GM10847 (cell line): ENCODE measurements around the gene SLC31A2.
A peak's percentile ranks its signal among the peaks of the same experiment; 100 is the strongest.

ENCODE experiments used
- POLR2A ChIP-seq: IDR thresholded peaks from 2 replicates; pipeline ENCODE4 v1.6.1; 2011; ENCODE audit not compliant: insufficient read length; ENCODE audit errors: extremely low read depth

Gene SLC31A2

GRCh38 chr9:113150670-113151611 is at the start of gene SLC31A2:
Gene SLC31A2, plus strand, starts transcription at chr9:113151007. Its CDS starts 68 bp downstream, at chr9:113151075.
- peak; percentile 29 for TF ChIP-seq POLR2A

- no peak for TF ChIP-seq POLR2A
These were observed 25.3 kb upstream of the SLC31A2 start for GRCh38 chr9:113125386-113126035.

- TF ChIP-seq POLR2A: no peak
These were observed 21.3 kb upstream of the SLC31A2 start for GRCh38 chr9:113129466-113129865.

- TF ChIP-seq POLR2A: no peak
These were observed 20.9 kb upstream of the SLC31A2 start for GRCh38 chr9:113129884-113130283.

GRCh38 chr9:113131689-113132151 is 19.1 kb upstream of the SLC31A2 start:
- no peak for TF ChIP-seq POLR2A

- no peak for TF ChIP-seq POLR2A
These were observed 13.3 kb upstream of the SLC31A2 start for GRCh38 chr9:113137196-113138168.

GRCh38 chr9:113138760-113139159 is 12.0 kb upstream of the SLC31A2 start:
- no peak for TF ChIP-seq POLR2A

GRCh38 chr9:113139225-113139829 is 11.5 kb upstream of the SLC31A2 start:
- no peak for TF ChIP-seq POLR2A

GRCh38 chr9:113139953-113140352 is 10.9 kb upstream of the SLC31A2 start:
- no peak for TF ChIP-seq POLR2A

- no peak for TF ChIP-seq POLR2A
These were observed 7.2 kb upstream of the SLC31A2 start for GRCh38 chr9:113143432-113144227.

- no peak for TF ChIP-seq POLR2A
These were observed 2.5 kb upstream of the SLC31A2 start for GRCh38 chr9:113148372-113148705.

- TF ChIP-seq POLR2A: no peak
These were observed 1.9 kb upstream of the SLC31A2 start for GRCh38 chr9:113148781-113149510.
